GM18505 (cell line): ENCODE measurements around the gene MRPS6.

ENCODE experiments used
- ATAC-seq: cut with Tn5 transposase; IDR thresholded peaks from one replicate; pipeline ENCODE4 v1.9.1; 2021; ENCODE audit not compliant: unreplicated experiment
- POLR2A ChIP-seq: IDR thresholded peaks from 4 replicates; pipeline ENCODE4 v1.6.1; 2011; ENCODE audit warnings: borderline replicate concordance; ENCODE audit not compliant: insufficient read depth, insufficient read length; ENCODE audit errors: extremely low read depth

MRPS6 gene

DNA sequence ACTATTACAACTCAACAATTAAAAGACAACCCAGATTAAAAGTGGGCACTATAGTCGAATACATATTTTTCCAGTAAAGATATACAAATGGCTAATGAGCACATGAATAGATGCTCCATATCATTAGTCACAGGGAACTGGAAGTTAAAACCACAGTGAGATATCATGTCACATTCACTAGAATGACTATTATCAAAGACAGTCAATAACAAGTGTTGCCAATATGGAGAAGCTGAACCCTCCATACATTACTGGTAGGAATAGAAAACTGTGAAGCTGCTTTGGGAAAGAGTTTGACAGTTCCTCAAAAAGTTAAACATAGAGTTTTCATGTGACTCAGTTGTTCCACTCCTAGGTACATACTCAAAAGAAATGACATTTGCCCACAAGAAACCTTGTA lies 30.6 kb upstream of the MRPS6 start:
- no peak for ATAC-seq
- TF ChIP-seq POLR2A, result no peak

GRCh38 chr21:34043333-34043732 lies 30.0 kb upstream of the MRPS6 start:
- ATAC-seq, result no peak
- TF ChIP-seq POLR2A, result no peak

GRCh38 chr21:34046917-34047316 lies 26.5 kb upstream of the MRPS6 start:
- no peak for ATAC-seq
- no peak for TF ChIP-seq POLR2A

DNA sequence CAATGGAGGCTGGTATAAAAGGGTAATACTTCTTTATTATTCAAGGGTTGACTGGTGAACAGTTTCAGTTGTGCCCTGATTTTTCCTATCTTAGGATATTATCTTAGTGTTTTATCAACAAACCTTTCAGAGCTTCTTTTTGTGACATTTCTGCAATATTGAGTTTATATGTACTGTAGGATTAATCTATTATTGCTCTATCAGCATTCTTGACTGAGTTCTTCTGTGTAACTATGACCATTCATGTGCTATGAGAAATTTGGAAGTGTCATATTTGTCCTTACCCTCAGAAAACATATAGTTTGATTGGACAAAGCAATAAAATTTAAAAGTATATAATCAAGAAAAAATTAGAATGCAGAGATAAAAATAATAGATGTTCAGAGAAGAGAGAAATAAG lies 25.5 kb upstream of the MRPS6 start:
- no peak for ATAC-seq
- no peak for TF ChIP-seq POLR2A

GRCh38 chr21:34052171-34052570 lies 21.2 kb upstream of the MRPS6 start:
- no peak for TF ChIP-seq POLR2A
- no peak for ATAC-seq

DNA sequence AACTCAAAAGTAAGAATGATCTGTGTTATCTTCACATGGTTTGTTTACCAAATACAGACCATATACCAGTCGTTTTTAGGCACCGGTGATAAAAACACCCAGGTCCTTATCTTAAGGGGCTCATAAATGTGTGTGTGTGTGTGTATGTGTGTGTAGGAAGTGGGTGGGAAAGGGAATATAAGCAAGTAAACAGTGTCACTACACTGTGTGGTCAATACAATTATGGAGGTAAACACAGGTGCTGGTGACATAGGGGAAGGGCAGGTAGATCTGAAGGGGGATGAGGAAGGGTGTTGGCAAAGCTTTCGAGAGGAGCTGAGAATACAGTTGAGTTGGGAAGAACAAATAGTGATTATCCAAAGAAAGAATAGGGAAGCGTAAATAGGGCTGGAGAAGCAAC lies 19.1 kb upstream of the MRPS6 start:
- TF ChIP-seq POLR2A, result no peak
- no peak for ATAC-seq

DNA sequence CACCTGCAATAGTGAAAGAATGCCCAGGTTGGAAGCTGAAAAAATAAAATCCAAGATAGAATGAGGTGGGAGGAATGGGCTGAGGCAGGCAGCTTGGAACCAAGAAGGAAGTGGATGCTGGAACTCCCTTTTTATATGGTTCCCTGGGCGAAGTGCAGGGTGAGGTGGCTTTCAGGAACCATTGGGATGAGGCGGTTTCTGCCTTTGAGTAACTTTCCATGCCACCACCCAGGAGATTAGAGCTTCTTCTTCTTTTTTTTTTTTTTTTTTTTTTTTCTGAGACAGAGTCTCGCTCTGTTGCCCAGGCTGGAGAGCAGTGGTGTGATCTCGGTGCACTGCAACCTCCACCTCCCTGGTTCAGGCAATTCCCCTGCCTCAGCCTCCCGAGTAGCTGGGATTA lies 17.8 kb upstream of the MRPS6 start:
- ATAC-seq, result no peak
- TF ChIP-seq POLR2A, result no peak

DNA sequence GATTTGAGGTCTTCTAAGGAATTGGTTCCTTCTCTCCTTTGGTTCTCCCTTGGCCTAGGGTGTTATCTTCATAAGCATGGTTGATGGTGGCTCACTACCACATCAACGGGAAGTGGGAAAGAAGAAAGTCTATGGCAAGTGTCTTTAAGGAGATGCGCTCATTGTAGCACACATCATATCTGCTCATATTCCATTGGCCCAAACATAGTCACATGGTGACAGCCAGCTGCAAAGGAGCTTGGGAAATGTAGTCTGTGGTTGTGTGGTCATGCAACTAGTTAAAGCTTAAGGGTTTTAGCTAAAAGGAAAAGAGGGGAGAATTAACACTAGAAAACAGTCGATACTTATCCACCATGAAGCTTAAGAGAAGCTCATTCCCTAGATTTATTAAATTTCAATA lies 11.4 kb upstream of the MRPS6 start:
- no peak for TF ChIP-seq POLR2A
- no peak for ATAC-seq

DNA sequence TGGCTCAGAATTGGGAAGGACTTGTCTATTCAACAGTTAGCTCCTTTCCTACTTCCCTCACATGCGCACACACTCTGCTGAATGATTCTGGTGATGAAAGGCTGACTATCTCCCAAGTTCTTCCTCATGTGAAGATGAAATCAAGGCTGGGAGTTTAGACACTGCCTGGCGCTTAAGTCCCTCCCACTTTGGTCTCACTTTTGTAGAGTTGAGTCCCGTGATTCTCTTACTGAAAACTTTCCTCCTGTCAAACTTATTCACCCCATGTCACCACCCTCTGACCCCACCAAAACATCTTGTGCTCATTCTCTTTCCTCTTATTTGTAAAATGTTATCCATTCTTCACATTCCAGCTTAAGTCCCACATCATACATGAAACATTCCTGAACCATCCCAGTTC lies 8.4 kb upstream of the MRPS6 start:
- no peak for TF ChIP-seq POLR2A
- no peak for ATAC-seq

DNA sequence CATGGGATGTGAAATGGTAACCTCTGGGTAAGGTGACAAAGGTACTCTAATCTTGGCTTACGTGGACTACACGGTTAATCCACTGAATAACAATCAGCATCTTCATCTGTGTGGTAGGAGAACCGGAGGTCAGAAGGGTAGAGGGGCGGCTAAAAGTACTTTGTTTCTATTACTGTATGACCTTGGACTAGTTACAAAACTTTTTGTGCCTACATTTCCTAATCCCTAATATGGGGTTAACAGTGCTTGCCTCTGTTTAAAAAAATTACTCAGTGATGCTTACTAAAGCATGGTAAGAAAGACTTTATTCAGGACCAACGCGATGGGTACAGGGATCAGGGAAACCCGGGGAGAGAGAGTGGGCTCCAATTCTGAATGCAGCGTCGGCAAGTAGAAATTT lies 1.7 kb upstream of the MRPS6 start:
- TF ChIP-seq POLR2A, result no peak
- ATAC-seq, result no peak

GRCh38 chr21:34072145-34073031 lies 990 bp upstream of the MRPS6 start:
- no peak for ATAC-seq
- TF ChIP-seq POLR2A, result no peak

DNA sequence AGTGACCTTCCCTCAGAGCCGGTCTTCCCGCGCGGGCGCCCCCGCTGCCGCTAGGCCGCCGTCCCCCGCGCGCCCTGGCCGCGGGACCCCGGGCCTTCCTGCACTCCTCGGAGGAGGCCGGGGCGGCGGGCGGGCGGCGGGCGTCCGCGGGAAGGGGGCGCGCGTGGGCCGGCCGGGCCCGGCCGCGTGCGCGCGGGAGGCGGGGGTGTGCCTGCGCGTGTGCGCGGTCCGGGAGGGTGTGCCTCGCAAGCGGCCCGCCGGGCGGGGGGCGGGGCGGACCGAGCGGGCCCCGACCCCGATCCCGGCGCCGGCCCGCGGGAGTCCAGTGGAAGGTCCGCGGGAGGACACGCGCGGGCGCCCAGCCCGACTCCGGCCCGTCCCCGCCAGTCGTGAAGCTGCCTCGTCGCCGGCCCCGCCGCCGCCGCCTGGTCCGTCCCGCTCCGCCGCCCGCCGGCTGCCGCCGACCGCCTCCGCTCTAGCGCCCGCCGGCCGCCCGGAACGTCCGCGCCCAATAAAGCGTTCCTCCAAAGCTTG lies 438 bp downstream of the MRPS6 start:
- ATAC-seq, result peak; percentile 45
- no peak for TF ChIP-seq POLR2A

DNA sequence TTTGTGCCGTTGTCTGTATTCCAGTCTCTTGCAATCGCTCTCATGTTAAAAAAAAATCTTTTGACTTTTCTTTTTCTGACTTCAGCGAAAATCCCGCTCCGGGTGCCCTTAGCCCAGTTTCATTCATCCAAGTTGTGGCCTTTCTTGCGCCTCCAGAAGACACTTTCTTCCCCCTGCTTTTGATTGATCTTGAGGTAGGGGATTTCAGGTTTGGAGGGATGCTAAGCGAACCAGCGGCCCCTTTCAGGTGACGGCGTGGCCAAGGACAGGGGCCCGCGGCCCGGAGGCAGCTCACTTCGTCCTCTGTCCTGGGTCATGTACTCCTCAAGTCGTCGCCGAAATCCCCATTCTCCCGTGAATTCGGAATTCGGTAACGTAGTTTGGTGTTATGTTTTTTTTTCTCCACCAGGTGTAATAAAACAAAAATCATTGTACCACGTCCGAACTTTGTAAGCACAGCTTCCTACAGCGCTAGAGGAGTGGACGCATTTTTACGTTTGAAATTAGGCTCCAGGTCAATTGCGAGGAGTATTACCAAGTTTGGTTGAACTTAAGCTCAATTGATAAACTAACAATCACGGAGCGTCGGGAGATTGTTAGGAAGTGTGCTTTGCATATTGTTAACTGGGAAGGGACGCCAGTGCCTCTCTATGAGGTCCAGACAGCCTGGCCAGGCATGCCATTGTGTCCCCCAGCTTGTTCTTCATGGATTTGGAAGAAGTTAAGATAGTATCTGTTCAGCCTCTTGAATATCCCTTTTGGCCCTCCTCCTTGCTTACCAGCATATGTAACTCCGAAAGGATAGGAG lies 1.1 kb downstream of the MRPS6 start:
- no peak for TF ChIP-seq POLR2A
- no peak for ATAC-seq

- TF ChIP-seq POLR2A, result no peak
- ATAC-seq, result no peak
These were observed 1.7 kb downstream of the MRPS6 start for GRCh38 chr21:34075091-34075425.
